NT2/D1 (cell line): ENCODE measurements around the gene ERI3.

ENCODE experiments used
- YY1 ChIP-seq: IDR thresholded peaks from 2 replicates; pipeline ENCODE4 v1.6.1; 2011; ENCODE audit not compliant: insufficient read length, insufficient read depth
- ZNF274 ChIP-seq: IDR thresholded peaks from 2 replicates; pipeline ENCODE4 v1.6.1; 2011; ENCODE audit warnings: mild to moderate bottlenecking, low read depth, low read length

GRCh38 chr1:44260792-44261170, 94.3 kb downstream of the ERI3 start:
- TF ChIP-seq ZNF274 = no peak
- TF ChIP-seq YY1 = no peak
